GM23338 (cell line): ENCODE results near the gene AGO4. TPM values are rescaled to one million over a fixed set of nuclear protein-coding genes. Genes with fewer than 3 reads are reported as not detected.

Experiments
- ATAC-seq: fragments of 200-7000 bp; cut with Tn5 transposase; 3 replicates; pipeline ENCODE4 v1.9.1; 2020
- DNase-seq: peaks from one replicate; pipeline ENCODE4 v3.0.0-alpha.2; 2015; ENCODE audit warnings: low spot score
- H2AFZ ChIP-seq: fragments of 200-600 bp; sonication (generic); 2 replicates; pipeline ENCODE4 v1.8.0; 2016; ENCODE audit warnings: antibody characterized with exemption, mild to moderate bottlenecking, moderate library complexity
- H3F3A ChIP-seq: fragments of 200-600 bp; sonication (generic); replicated peaks from 2 replicates; pipeline ENCODE4 v1.8.0; 2017; ENCODE audit warnings: antibody characterized with exemption, mixed run types, low read depth
- H3K27ac ChIP-seq: fragments of 200-600 bp; sonication (generic); 2 replicates; pipeline ENCODE4 v1.6.1; 2016; ENCODE audit warnings: low read depth
- H3K27me3 ChIP-seq: fragments of 200-600 bp; sonication (generic); 2 replicates; pipeline ENCODE4 v1.8.0; 2016; ENCODE audit warnings: mild to moderate bottlenecking, mixed run types, moderate library complexity; ENCODE audit not compliant: insufficient read depth
- H3K36me3 ChIP-seq: fragments of 200-600 bp; sonication (generic); 2 replicates; pipeline ENCODE4 v1.8.0; 2016; ENCODE audit warnings: mild to moderate bottlenecking; ENCODE audit not compliant: insufficient read depth
- H3K4me1 ChIP-seq: fragments of 200-600 bp; sonication (generic); 2 replicates; pipeline ENCODE4 v1.8.0; 2016; ENCODE audit warnings: mild to moderate bottlenecking, moderate library complexity; ENCODE audit not compliant: insufficient read depth
- H3K4me2 ChIP-seq: fragments of 200-600 bp; sonication (generic); 2 replicates; pipeline ENCODE4 v1.7.1; 2017; ENCODE audit warnings: mixed run types
- H3K4me3 ChIP-seq: fragments of 200-600 bp; sonication (generic); 2 replicates; pipeline ENCODE4 v1.6.1; 2016; ENCODE audit warnings: mixed run types
- H3K79me2 ChIP-seq: fragments of 200-600 bp; sonication (generic); replicated peaks from 2 replicates; pipeline ENCODE4 v1.8.0; 2017; ENCODE audit warnings: mild to moderate bottlenecking; ENCODE audit not compliant: insufficient read depth
- H3K9me2 ChIP-seq: fragments of 200-600 bp; sonication (generic); 2 replicates; pipeline ENCODE4 v1.8.0; 2017; ENCODE audit not compliant: insufficient read depth
- H4K20me1 ChIP-seq: fragments of 200-600 bp; sonication (generic); replicated peaks from 2 replicates; pipeline ENCODE4 v1.8.0; 2017; ENCODE audit warnings: mild to moderate bottlenecking; ENCODE audit not compliant: insufficient read depth
- H3K27ac Mint-ChIP-seq: 2 replicates; pipeline ENCODE4 v1.8.0; 2020; ENCODE audit warnings: inconsistent platforms, mild to moderate bottlenecking, moderate library complexity, mixed read lengths
- H3K27me3 Mint-ChIP-seq: 3 replicates; pipeline ENCODE4 v1.8.0; 2022; ENCODE audit warnings: low read depth, mild to moderate bottlenecking, moderate library complexity, mixed read lengths, inconsistent platforms; ENCODE audit not compliant: insufficient read depth, poor library complexity
- H3K36me3 Mint-ChIP-seq: 3 replicates; pipeline ENCODE4 v1.8.0; 2021; ENCODE audit warnings: low read depth, mild to moderate bottlenecking, inconsistent platforms, moderate library complexity, mixed read lengths
- H3K4me1 Mint-ChIP-seq: 3 replicates; pipeline ENCODE4 v1.8.0; 2020; ENCODE audit warnings: mild to moderate bottlenecking, inconsistent platforms, mixed read lengths
- H3K4me3 Mint-ChIP-seq: 3 replicates; pipeline ENCODE4 v1.8.0; 2021; ENCODE audit warnings: moderate library complexity, mild to moderate bottlenecking, inconsistent platforms, mixed read lengths
- H3K9me3 Mint-ChIP-seq: 3 replicates; pipeline ENCODE4 v1.8.0; 2020; ENCODE audit warnings: moderate library complexity, mild to moderate bottlenecking, inconsistent platforms, mixed read lengths
- CREB1 ChIP-seq: fragments of 250-450 bp; sonication (Bioruptor Pico); IDR thresholded peaks from 2 replicates; pipeline ENCODE4 v1.5.0; 2020; ENCODE audit warnings: low read depth, mild to moderate bottlenecking, moderate library complexity
- CTCF ChIP-seq, 2 experiments: fragments of 200-600 bp in 1 of 2; sonication (generic) in 1 of 2; conservative IDR thresholded peaks; 2 replicates each; pipeline versions ENCODE4 v1.5.1 to v1.6.1; 2016 to 2017; ENCODE audit warnings: antibody characterized with exemption in 2 of 2, low read depth in 2 of 2, mild to moderate bottlenecking in 2 of 2, moderate library complexity in 1 of 2
- ETS1 ChIP-seq: IDR thresholded peaks from 2 replicates; pipeline ENCODE4 v1.6.1; 2016; ENCODE audit warnings: antibody characterized with exemption
- EZH2 ChIP-seq: fragments of 200-600 bp; sonication (generic); IDR thresholded peaks from one replicate; pipeline ENCODE4 v1.8.0; 2017; ENCODE audit warnings: antibody characterized with exemption, mild to moderate bottlenecking, low read depth; ENCODE audit not compliant: unreplicated experiment
- EZH2phosphoT487 ChIP-seq: fragments of 200-600 bp; sonication (generic); IDR thresholded peaks from one replicate; pipeline ENCODE4 v1.8.1; 2018; ENCODE audit warnings: antibody characterized with exemption; ENCODE audit not compliant: unreplicated experiment
- JUNB ChIP-seq: IDR thresholded peaks from one replicate; pipeline ENCODE4 v1.6.1; 2016; ENCODE audit warnings: antibody characterized with exemption; ENCODE audit not compliant: unreplicated experiment
- NANOG ChIP-seq: IDR thresholded peaks from 2 replicates; pipeline ENCODE4 v1.6.1; 2016; ENCODE audit warnings: antibody characterized with exemption, borderline replicate concordance
- POLR2AphosphoS5 ChIP-seq: IDR thresholded peaks from 2 replicates; pipeline ENCODE4 v1.6.1; 2016; ENCODE audit warnings: antibody characterized with exemption, low read depth
- REST ChIP-seq: IDR thresholded peaks from one replicate; pipeline ENCODE4 v1.6.1; 2018; ENCODE audit warnings: antibody characterized with exemption; ENCODE audit not compliant: unreplicated experiment
- STAT1 ChIP-seq: IDR thresholded peaks from one replicate; pipeline ENCODE4 v1.6.1; 2016; ENCODE audit warnings: antibody characterized with exemption; ENCODE audit not compliant: unreplicated experiment
- ZNF114 ChIP-seq: fragments of 250-450 bp; sonication (Bioruptor Pico); IDR thresholded peaks from 2 replicates; pipeline ENCODE4 v1.5.0; 2020; ENCODE audit warnings: mild to moderate bottlenecking, moderate library complexity
- ZNF331 ChIP-seq: fragments of 250-450 bp; sonication (Bioruptor Pico); IDR thresholded peaks from 2 replicates; pipeline ENCODE4 v1.5.0; 2020; ENCODE audit warnings: low read depth, mild to moderate bottlenecking, moderate library complexity
- ZNF462 ChIP-seq: fragments of 250-450 bp; sonication (Bioruptor Pico); IDR thresholded peaks from 2 replicates; pipeline ENCODE4 v1.5.0; 2020; ENCODE audit warnings: mild to moderate bottlenecking, moderate library complexity
- polyA plus RNA-seq: library from polyadenylated mRNA; unstranded; fragments of >200 nt; fragmentation: Nextera tagmentation; extraction: Ambion mirVana; gene quantifications from 2 replicates; pipeline ENCODE4 v1.2.1, GENCODE V29; 2016
- total RNA-seq: library from RNA; depleted of rRNA; stranded (reverse); fragments of >200 nt; shearing (Covaris generic); gene quantifications from 2 replicates; pipeline ENCODE4 v1.2.3, GENCODE V29; 2014

The AGO4 gene
- total and polyA plus RNA-seq, 2 experiments from 2014 or later = 1.7 to 9.7 TPM

- Histone ChIP-seq H3F3A (0 out of 2 replicates have a peak, but pooled peaks cover 8% of the 10 kb centered on the region), H3K79me2 (peaks cover 38% of the 10 kb centered on the region), H2AFZ (no peak overlapping the region), H3K9me2 (no peaks in the 10 kb centered on the region), H3K27me3 (no peaks in the 10 kb centered on the region), H4K20me1 (peaks cover 29% of the 10 kb centered on the region), H3K4me3 (no peak overlapping the region), H3K36me3 (peaks cover 53% of the 10 kb centered on the region), H3K4me1 (no peaks in the 10 kb centered on the region), H3K27ac (peak overlapping the region; percentile 74), H3K4me2 (no peak overlapping the region)
- H3K9me3 Mint-ChIP-seq = no peaks in the 10 kb centered on the region
- peaks cover 85% of the 10 kb centered on the region for H3K36me3 Mint-ChIP-seq
- no peaks in the 10 kb centered on the region for H3K27me3 Mint-ChIP-seq
- ATAC-seq = no peak
- TF ChIP-seq POLR2AphosphoS5 (no peak), EZH2 (no peak), CTCF (conservative IDR thresholded peaks at IDR 0.05; ENCODE audit: low read depth in 2 of 2) (no peak), ZNF462 (CRISPR knock-in tag) (no peak), ZNF114 (no peak), ETS1 (no peak), STAT1 (no peak), EZH2phosphoT487 (no peak), NANOG (no peak), ZNF331 (CRISPR knock-in tag) (no peak), CREB1 (CRISPR knock-in tag) (no peak), JUNB (no peak), REST (no peak)
- peak overlapping the region; percentile 28; the same call in 1 of the 2 replicates for H3K27ac Mint-ChIP-seq
- H3K4me1 Mint-ChIP-seq = no peaks in the 10 kb centered on the region
- DNase-seq = no peak
- no peak overlapping the region for H3K4me3 Mint-ChIP-seq
Measured at GRCh38 chr1:35894656-35895055, 86.8 kb downstream of the AGO4 start.
